HL-60 (cell line): ENCODE measurements around the gene ASIC5.

ENCODE experiments used
- CTCF ChIP-seq: IDR thresholded peaks from one replicate; pipeline ENCODE4 v1.5.1; 2011; ENCODE audit warnings: low read length, control low read depth, inconsistent platforms; ENCODE audit not compliant: insufficient read depth
- GABPA ChIP-seq: IDR thresholded peaks from 2 replicates; pipeline ENCODE4 v1.6.1; 2012; ENCODE audit warnings: low read depth
- POLR2AphosphoS5 ChIP-seq: IDR thresholded peaks from 2 replicates; pipeline ENCODE4 v1.6.1; 2012; ENCODE audit warnings: low read depth
- REST ChIP-seq: IDR thresholded peaks from 2 replicates; pipeline ENCODE4 v1.6.1; 2012; ENCODE audit warnings: low read depth; ENCODE audit not compliant: insufficient replicate concordance
- SPI1 ChIP-seq: IDR thresholded peaks from 2 replicates; pipeline ENCODE4 v1.6.1; 2012; ENCODE audit warnings: low read depth, mild to moderate bottlenecking, borderline replicate concordance

- TF ChIP-seq REST (no peak), CTCF (no peak), POLR2AphosphoS5 (no peak), SPI1 (no peak), GABPA (no peak)
Observed at GRCh38 chr4:155887045-155887444, 21.0 kb upstream of the ASIC5 start.
